GM19395 (cell line): Measurements from ENCODE around the gene MFAP3.

Experiments
- ATAC-seq: cut with Tn5 transposase; IDR thresholded peaks from one replicate; pipeline ENCODE4 v1.9.1; 2021; ENCODE audit warnings: mild to moderate bottlenecking, moderate library complexity; ENCODE audit not compliant: unreplicated experiment

Gene MFAP3

DNA sequence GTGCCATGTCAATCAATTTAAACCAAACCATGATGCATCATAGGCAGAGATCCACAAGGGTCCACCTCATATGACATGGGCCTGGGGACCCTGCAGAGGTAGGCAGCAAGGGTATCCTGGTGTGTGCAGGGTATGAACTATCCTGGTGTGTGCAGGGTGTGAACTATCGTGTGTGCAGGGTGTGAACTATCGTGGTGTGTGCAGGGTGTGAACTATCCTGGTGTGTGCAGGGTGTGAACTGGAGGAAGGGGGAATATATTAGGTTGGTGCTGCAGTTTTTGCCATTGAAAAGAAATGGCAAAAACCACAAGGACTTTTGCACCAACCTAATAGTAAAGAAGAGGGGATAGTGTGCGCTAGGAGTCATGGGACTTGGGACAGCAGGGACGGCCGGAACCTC, 50.0 kb downstream of the MFAP3 start:
- ATAC-seq = no peak

DNA sequence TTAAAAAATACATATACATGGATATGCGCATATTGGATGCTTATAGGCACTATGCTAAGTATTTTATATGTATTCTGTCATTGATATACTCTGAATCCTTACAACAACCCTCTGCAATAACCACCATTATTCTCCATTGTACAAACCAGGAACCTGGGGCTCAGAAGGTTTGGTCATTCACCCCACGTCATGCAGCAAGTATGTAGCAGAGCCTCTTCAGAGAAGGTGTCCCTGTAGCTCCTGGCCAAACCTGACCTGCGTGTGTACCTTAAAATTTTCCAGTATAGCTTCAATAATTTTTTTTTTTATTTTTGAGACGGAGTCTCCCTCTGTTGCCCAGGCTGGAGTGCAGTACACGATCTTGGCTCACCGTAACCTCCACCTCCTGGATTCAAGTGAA, 51.9 kb downstream of the MFAP3 start:
- ATAC-seq = no peak

DNA sequence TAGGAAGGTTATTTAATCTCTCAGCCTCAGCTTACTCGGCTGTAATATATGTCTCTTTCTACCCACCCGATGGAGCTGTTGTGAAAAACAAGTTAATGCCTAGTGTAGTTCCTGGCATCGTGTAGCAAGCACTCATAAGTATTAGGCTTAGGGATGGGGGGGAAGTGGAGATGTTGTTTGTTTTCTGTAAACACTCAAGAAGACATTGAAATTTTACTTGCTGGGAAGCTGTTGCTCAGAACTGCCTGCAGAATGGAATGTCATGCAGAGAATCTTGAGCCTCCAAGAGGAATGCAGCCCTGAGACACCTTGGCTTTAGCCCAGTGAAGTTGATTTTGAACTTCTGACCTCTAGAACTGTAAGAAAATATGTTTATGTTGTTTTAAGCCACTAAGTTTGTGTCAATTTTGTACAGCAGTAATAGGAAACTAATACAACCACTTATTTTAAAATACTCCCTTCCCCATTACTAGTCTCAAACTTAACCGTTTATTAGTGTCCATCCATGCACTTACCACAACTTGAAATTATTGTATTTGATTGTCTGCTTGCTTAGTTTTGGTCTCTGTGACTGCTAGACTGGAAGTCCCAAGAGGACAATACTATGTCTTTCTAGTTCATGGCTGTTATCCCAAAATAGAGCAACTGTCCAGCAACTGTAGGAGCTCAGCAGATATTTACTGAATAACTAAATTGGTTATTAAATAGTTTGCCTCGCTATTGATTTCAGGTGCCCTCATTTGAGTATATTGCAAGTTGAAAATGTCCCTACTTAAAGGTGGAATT, 53.8 kb downstream of the MFAP3 start:
- no peak for ATAC-seq

DNA sequence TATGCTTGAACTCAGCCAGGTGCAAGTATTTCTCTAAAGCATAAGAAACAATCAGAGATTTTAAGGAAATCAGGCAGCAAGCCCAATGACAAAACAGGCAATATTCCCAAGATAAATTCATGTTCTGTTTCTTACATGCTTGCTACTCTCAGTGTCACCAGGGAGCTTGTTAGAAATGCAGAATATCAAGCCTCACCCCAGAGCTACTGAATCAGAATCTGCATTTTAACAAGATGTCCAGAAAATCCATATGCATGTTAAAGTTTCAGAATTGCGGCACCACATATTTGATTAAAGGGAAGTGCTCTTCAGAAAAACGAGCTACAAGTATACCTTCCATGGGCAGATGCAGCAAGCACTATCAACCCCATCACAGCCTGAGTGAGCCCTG, 54.4 kb downstream of the MFAP3 start:
- no peak for ATAC-seq

DNA sequence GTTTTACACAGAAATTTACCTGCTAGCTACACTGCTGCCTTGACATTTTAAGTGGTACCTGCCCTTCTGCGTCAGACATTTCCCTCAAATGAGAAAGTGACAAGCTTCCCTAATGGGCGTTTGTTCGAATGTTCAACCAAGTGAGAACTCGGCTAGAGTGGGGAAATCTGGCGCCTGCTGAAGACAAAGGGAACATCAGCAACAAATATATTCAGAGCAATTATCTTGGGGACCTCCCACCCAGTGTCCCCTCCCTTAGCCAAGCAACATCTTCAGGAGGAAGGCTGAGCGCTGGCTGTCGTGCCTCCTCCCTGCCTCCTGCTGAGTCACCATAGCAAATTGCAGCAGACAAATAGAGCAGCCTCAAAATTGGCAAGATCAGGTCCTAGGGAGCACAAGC, 57.1 kb downstream of the MFAP3 start:
- ATAC-seq = no peak

DNA sequence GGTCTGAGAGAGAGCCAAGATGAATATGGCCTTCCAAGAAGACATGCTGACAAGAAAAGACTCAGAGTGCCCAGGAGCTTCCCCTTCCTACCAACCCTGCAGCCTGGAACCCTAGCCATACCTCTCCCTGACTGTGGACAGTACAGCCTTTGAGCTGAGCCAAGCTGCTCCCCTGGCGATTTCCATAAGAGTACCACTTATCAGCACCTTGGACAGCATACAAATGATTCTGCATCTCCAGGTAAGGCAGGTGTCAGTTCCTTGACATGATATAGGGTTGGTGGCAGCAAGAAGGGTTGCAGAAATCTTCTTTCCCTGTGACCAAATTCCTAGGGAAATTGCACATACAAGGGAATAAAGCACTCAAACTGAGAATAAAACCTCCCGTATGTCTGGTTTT, 58.3 kb downstream of the MFAP3 start:
- ATAC-seq = no peak

DNA sequence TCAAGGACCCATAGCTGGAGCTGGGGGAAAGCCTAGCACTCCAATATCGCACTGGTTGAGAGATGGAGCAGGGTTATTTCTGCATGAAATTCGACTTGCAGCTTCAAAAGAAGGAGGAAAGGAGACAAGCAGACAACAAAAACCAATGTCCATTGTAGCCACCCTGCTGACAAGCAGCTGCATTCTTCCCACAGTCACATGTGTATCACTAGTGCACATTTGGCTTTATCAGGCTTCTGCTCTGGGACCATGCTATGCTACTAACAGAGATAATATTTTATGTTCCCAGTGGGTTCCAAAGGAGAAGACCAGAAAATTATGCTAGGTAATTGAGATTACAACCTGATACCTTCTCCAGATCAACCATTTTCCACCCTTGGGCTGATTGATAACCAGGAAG, 59.7 kb downstream of the MFAP3 start:
- no peak for ATAC-seq

DNA sequence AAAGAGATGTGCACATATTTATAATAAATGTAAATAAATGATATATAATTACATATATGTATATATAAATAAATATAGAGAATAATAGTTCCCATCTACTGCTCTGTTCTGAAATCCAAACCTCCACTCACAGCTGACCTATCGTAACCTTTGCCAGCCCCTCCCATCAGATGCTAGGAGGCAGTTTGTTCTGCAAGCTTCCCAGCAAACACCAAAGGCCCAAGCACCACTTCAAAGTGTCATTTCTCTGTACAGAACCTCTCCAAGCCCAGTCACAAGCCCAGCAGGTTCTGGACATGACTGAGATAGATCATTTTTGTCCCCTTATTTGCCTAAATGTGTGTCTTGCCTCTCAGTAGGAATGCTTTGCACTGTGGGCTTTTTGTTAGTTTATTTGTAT, 62.4 kb downstream of the MFAP3 start:
- ATAC-seq = no peak

DNA sequence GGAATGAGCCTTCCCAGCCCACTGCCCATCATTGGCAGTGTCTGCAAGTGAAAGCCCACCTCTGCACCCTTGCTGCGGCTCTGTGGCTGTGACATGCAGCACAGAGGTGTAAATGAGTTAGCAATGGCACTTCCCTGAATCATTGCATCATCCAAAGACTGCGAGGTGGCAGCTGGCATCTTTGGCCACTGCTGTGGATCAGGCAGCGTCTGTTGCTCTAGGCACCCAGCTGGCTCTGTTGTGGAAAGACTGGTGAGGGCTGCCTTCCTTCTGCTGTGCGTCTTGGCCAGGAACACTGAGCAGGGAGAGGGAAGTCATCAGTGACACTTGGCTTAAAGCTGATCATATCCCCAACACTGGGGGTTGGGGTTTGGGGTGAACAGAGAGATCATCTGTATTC, 64.5 kb downstream of the MFAP3 start:
- no peak for ATAC-seq
